Fibroblast of skin of left biceps (primary cell): ENCODE measurements around the gene SGSH.
"Not testable (repeated sequence)": the region's sequence is repeated elsewhere in the genome, so short reads cannot be mapped to it uniquely, and the experiment has no call there.

Experiments
- DNase-seq, 2 experiments: peaks; one replicate each; pipeline ENCODE4 v3.0.0-alpha.2; 2013; ENCODE audit warnings: low read depth in 2 of 2

SGSH gene

GRCh38 chr17:80220054-80220735, at the start of gene SGSH, which contains the start of gene SLC26A11:
SGSH (minus strand) TSS chr17:80220333; CDS start chr17:80220313, 20 bp downstream.
SLC26A11 (plus strand) TSS chr17:80220427; CDS start chr17:80221561, 1,134 bp downstream.
- no peak for DNase-seq

GRCh38 chr17:80269405-80269807, 49.3 kb upstream of the SGSH start:
- DNase-seq = no peak

- DNase-seq = no peak
Observed at GRCh38 chr17:80268427-80268826, 48.3 kb upstream of the SGSH start.

GRCh38 chr17:80267391-80267790, 47.3 kb upstream of the SGSH start:
- no peak for DNase-seq

DNA sequence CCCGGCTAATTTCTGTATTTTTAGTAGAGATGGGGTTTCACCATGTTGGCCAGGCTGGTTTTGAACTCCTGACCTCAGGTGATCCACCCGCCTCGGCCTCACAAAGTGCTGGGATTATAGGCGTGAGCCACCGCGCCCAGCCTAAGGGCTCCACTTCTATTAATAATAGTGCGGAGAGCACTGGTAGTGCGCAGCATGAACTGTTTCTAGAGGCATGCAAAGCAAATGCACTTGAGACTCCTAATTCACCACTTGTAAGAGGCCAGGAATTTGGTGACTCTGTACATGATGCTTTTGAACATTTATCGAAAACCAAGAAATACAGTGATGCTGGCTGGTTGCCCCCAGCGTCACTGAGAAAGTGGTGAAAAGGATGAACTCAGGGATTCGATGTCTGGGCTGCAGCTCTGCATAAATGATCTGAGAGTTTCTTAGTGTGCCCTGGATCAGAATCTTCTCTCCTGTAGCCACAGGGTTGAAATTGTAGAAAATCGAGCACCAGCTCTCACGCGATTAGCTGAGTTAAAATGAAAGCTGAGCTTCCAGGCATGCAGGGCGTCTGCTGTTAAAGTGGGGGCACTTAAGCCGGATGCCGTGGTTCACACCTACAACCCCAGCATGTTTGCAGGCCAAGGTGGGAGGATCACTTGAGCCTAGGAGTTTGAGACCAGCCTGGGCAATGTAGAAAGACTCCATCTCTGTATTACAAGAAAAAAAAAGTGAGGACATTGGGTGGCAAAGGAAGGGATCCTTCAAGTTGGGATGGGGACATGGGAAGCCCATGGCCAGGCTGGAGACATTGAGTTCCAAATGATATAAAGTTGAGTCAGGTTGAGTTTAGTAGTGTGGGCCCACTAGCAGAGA, 45.3 kb upstream of the SGSH start:
- DNase-seq = no peak

DNA sequence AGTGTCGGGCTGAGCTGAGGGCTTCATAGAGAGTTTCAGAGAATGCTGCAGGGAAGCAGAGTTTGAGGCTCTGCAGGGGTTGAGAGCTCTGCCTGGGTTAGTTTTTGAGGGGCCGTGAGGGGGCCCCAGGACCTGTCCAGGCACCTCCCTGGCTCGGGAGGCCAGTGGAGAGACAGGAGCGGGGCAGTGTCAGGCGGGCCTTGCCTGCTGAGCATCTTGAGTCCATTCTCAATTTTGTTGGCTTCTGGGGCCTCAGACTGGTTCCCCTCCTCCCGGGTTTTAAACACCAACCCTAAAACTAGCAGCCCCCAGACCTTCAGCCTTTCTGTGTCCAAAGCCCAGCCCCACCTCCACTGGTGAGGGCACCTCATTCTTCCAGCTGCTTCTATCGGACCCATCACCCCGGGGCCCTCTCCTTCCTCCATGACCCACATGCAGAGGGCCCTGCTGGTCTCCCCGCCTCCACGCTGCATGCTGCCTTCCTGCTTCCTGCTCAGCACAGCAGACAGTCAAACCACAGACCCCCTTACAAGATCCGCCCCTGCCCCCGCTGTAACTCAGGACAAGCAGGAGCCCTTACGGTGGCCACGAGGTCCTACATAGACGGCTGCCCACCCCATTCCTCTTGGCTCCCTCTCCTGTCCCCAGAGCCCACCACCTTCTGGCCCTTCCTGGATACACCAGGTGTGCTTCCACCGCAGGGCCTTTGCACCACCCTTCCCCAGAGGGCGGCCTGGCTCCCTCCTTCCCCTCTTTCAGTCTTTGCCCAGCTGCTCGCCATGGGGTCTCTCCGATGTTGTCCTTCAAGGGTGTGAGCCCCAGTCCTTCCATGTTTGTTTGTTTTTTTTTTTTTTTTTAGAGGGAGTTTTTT, 44.3 kb upstream of the SGSH start:
- no peak for DNase-seq

GRCh38 chr17:80263253-80264204, 43.4 kb upstream of the SGSH start:
- peak; percentile 47 to 52 for DNase-seq

DNA sequence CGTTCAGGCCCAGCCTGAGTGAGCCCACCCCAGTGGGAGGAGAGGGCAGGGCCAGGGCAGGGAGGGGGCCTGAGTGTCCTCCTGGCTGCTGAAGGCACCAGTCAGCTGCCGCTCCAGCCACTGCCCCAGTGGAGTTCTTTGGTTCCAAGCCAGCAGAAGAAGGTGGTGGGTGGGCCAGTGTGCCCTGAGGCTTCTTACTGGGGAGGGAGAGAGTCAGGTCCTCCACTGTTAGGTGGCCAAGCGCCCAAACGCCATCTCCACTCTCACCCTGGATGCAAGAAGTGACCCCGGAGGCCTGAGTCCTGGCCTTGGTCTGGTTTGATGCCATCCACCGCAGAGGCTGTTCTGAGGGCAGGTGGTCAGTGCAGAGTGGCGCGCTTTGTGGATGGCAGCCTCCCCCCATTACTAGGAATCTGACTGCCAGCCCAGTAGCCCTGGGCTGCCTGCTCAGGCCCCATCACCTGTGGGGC, 42.7 kb upstream of the SGSH start:
- no peak for DNase-seq

DNA sequence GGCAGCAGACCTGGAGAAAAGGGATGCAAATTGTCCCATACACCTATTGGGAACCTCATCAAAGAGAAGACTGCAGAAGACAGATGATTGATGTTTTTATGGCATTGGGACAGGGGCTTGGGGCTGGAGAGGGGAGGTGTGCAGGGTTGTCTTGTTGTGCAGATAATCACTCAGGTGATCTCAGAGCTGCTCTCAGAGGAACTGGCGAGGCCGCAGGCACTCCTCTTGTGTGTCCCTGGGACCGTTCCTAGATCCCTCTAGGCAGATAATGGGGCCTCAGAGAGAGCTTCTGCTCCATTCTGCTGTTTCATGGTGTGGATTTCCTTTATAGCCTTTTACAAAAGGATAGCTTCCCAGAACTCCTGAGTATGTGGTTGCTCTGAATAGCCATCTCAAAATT, 42.2 kb upstream of the SGSH start:
- DNase-seq = no peak

DNA sequence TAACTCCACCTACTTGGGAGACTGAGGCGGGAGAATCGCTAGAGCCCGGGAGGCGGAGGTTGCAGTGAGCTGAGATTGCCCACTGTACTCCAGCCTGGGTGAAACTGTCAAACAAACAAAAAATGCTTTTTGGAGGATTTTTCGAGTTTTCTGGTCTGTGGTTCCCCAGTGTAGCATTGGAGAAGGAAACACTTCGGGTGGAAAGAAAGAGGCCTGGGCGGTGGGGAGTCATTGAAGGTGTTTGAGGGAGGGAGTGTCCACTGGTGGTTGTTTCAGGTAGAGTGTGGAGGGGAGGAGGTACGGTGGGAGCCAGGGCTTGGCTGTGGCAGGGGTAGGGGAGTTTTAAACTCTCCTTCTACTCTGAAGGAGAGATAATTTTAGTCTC, 41.8 kb upstream of the SGSH start:
- no peak for DNase-seq

- DNase-seq = peak in 1 of 2 experiments; percentile 23
Observed at GRCh38 chr17:80261159-80261894, 41.2 kb upstream of the SGSH start.

- DNase-seq = no peak
Observed at GRCh38 chr17:80260791-80261158, 40.6 kb upstream of the SGSH start, which contains the start of gene RNF213. RNF213 (plus strand) TSS chr17:80260852; CDS start chr17:80263682, 2,830 bp downstream.

DNA sequence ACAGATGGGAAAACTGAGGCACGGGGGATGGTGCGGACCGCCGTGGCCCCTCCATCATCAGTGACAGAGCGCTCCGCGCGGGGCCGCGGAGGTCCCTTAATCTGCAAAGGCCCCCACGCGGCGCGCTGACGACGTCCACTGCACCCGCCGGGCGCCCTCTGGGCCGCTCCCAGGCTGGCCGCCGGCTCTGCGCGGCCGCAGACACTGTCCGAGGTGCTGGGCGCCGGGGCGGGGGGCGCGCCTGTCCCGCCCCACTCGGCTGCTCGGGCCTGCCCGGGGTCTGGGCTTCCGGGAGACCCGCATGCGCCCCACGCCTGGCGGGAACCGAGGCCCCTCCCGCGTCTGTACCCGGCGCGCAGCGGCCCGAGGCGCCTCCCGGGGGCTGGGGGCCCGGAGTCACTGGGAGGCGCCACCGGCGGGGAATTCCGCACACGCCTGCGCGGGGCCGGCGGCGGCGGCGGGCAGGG, 40.0 kb upstream of the SGSH start:
- peak in 1 of 2 experiments; percentile 21 for DNase-seq

- no peak for DNase-seq
Observed at GRCh38 chr17:80259457-80260068, 39.4 kb upstream of the SGSH start.

- not testable (repeated sequence) for DNase-seq
Observed at GRCh38 chr17:80258296-80258695, 38.2 kb upstream of the SGSH start.

- no peak for DNase-seq
Observed at GRCh38 chr17:80257716-80258213, 37.6 kb upstream of the SGSH start.

GRCh38 chr17:80256034-80256350, 35.9 kb upstream of the SGSH start:
- no peak for DNase-seq

GRCh38 chr17:80254396-80255251, 34.5 kb upstream of the SGSH start:
- DNase-seq = peak; percentile 66 to 75
